Right renal pelvis (tissue), 4 donors: ENCODE measurements around the gene REN. TPM values are rescaled to one million over a fixed set of nuclear protein-coding genes. Genes with fewer than 3 reads are reported as not detected.

Experiments
- DNase-seq, 4 donors: peaks; one replicate each; pipeline ENCODE4 v3.0.0-alpha.2; 2013; ENCODE audit warnings: low read depth in 4 of 4, low spot score in 3 of 4, missing footprints in 1 of 4
- polyA plus RNA-seq, 4 donors: library from polyadenylated mRNA; unstranded; fragments of 120-200 nt; gene quantifications; one replicate each; pipeline ENCODE4 v1.2.1, GENCODE V29; 2013; ENCODE audit not compliant: insufficient read length in 4 of 4

Gene REN
- polyA plus RNA-seq, 4 donors, result 61.7 to 133 (median 101) TPM

DNA sequence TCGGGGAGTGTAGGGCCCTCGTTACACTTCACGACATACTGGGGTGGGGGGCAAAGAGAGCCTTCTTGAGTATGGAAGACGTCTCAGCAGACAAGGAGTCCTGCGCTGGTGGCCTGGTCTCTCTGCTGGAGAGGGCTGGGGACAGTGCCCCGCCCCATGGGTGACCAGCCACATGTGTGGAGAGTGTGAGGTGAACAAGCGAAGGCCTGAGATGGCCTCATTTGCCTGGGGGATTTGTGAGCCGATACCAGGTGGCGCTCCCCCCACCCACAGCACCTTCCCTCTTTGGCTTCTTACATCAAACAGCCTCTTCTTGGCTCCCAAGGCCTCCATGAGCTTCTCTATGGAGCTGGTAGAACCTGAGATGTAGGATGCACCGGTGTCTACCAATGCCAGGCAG lies 10.3 kb downstream of the REN start:
- no peak for DNase-seq

DNA sequence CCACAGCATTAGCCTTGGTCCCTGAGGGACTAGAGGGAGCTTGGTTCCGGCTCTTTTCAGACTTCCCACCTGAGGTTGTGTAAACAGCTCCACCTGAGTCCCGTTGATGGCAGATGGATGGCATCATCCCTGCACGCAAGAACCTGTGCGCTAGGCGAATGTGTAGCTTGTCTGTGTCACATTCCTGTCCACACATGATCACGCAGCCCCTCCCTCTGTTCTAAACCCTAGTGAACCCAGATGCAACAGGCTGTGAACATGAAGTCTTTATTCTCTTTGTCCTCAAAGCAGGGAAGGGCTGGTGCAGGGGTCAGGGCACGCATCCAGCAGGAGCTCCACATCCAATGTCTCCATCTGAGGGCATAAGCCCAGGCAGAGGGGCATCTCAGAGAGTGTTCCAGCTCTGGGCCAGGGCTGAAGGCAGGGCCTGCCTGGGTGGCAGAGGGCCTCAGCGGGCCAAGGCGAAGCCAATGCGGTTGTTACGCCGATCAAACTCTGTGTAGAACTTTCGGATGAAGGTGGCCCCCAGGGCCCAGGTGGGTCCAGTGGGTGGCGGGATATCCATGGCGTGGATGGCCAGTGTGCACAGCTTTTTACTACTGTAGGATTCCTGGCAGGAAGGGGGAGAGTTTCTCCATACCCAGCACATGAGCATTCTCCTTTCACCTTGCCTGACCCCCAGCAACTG lies 11.4 kb downstream of the REN start:
- no peak for DNase-seq

DNA sequence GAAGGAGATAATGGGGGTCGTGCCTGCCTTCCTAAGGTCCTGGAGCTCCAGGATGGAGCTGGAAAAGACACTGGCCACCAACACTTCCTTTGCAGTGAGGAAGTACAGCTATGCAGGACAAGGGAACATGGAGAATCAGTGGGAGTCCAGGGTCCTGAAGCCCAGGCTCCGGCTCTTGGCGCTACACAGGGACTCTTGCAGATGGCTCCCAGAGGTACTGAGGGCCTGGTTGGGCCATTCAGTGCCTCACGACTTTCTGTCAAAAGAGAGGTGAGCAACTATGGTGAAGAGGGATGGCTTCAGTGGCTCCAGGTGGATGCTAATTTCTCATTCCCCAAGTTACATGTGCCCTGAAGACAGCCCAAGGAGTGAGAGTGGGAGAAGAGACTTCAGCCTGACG lies 12.5 kb downstream of the REN start:
- DNase-seq, result no peak

DNA sequence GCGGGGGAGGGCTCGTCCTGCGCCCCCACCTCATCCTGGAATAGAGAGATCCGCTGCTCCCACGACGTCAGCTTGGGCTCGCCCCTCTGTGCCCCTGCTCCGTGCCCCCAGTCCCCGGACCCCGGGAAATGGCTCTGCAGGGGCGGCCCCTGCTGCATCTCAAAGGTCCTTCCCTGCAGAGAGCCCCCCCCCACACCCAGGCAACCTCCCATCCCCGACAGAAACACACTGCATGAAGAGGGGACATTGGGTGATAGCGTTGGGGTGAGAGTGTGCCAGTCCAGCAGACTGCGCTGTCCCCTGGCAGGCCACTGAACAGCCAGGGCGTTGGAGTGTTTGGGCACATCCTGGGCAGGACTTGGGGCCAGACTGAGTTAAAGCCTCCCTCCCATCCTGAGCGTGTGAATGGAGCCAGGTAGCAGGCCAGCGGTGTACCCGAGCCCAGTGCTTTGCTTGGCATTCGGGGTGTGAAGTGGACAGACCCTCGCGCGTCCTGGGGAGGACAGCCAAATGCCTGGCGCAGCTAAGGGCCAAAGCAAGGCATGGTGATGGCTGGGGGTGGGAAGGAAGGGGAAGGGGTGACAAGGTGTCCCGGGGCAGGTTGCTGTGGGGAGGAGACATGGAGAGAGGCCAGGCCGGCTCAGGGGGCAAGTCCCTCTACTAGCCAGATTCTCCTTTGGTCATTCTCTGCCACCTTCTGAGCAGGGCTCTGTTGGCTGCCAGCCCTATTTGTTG lies 13.7 kb downstream of the REN start:
- no peak for DNase-seq

DNA sequence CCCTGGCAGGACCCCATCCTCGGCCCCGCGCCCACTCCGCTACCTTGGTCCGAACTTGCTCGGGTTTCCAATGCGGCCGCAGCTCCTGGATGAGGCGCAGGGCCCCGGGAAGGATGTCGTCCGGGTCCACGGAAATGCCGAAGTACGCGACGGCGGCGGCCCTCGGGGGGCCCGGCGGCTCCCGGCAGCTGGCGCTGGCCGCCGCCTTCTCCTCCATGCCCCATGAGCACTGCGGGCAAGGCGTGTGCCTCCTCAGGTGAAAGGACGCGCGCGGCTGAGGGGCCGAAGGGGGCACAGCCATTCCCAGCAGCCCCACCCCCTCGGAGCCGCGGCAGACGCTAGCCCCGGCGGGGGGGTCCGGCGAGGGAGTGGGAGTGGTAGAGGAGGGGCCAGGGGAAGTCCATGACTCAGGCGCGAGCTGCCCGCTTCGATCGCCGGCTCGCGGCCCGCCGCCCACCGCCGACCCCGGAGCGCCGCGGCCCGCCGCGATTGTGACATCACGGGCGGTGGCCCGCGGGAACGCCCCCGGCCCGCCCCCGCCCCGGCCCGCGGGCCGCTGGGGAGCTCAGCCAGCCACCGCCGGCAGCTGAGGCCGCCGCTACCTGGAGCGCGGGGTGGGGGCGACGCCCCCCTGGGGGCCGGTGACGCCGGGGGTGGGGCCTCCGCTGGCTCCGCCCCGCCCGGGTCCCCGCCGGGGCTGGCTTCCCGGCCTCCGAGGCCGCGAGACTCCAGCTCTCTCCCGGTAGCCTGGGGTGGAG lies 14.4 kb downstream of the REN start, which contains the start of gene ETNK2:
Gene ETNK2, minus strand, starts transcription at position 493 of the 758 bp plus-strand sequence. Its CDS starts 192 bp downstream, at position 301.
- DNase-seq, result peak in 2 of 4 donors; percentile 53 to 54

DNA sequence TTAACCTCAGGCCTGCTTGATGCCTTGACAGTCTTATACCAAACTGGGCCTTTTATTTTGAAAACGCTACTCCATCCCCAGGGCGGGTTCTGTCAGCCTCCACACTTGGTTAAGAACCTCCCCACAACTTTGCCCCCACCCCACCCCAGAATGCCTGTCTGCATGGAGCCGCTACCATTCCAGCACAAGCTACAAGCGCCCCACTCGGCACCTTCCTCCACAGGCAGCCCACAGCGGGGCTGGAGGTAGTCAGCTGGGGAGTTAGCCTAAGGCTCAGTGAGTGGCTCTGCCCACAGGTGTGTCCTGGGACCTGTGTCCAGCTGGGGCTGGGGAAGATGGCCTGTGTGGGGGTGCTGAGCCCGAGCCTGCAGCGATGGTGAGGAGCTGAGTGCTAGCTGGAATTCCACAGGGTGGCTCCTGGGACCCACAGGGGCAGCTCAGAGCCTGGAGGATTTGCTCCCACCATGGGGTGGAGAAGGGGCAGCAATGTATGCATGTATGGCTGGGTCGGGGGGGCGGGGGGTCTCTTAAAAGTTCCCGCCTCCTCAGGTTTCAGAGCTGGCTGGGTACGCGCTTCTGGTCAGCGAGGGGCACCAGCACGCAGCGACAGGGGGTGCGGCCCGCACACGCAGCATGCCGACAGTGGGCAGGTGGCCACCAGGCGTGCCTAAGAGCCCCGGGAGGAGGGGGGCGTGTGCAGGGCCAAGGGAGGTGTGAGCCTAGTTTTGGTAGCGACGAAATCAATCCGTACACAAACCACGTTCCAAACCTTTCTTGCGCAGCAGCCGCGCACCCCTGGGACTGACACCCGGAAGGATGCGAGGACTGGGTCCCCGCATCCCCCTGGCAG lies 15.2 kb downstream of the REN start:
- no peak for DNase-seq

DNA sequence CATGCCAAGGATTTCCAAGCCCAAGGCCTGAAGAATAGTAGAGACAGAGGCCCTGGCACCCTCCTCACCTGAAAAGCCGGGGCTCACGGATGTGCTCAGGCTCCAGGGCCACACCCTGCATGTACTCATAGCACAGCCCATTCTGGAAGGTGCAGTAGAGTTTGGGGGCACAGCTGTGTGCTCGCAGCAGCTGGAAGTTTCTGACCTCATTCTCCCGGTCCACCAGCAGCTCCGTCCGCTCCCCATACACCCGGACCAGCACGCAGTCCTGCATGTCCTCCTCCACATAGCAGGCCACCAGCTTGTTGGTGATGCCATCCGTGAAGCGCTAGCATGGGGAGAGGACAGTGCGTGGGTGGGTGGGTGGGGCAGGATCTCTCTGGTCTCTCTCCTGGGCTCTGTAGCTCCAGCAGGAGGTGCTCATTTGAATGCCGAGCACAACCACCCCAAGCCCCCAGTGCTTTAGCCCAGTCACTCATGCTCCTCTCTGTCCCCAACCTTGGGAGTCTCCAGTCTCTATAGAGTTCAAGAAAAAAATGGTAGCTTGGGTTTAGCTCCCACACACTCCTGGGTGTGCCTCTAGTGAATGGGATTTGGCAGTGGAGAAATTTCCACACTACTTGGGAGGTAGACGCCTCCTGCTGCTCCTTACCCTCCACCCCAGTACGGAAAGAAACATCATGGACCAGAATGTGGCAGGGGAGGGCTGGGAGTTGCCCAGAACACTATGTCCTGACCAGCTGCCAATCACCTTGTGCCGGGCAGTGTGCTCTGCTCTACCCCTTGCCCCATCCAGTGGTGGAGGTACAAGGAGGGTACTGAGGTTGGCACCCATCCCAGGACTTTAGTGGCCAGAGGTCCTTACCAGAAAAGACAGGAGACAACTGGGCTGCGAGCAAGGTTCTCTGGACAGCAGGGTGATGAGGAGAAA lies 16.2 kb downstream of the REN start:
- no peak for DNase-seq

DNA sequence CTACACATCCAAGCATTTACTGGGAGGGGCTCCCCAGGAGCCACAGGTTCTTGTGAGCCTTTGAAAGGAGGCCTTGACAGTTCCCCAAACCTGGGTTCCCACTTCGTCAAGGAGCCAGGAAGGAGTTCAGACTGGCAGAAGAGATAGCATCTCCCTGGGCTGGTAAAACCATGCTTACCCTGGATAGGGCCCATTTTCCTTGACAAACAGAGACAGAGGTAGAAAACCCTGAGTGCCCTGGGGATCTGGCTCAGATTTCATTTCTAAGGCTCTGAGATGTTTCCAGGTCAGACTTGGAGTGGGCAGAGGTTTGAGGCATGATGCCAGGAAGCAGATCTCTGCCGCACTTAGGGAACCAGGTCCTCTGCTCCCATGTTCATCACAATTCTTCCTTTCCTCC lies 17.0 kb downstream of the REN start:
- DNase-seq, result no peak

DNA sequence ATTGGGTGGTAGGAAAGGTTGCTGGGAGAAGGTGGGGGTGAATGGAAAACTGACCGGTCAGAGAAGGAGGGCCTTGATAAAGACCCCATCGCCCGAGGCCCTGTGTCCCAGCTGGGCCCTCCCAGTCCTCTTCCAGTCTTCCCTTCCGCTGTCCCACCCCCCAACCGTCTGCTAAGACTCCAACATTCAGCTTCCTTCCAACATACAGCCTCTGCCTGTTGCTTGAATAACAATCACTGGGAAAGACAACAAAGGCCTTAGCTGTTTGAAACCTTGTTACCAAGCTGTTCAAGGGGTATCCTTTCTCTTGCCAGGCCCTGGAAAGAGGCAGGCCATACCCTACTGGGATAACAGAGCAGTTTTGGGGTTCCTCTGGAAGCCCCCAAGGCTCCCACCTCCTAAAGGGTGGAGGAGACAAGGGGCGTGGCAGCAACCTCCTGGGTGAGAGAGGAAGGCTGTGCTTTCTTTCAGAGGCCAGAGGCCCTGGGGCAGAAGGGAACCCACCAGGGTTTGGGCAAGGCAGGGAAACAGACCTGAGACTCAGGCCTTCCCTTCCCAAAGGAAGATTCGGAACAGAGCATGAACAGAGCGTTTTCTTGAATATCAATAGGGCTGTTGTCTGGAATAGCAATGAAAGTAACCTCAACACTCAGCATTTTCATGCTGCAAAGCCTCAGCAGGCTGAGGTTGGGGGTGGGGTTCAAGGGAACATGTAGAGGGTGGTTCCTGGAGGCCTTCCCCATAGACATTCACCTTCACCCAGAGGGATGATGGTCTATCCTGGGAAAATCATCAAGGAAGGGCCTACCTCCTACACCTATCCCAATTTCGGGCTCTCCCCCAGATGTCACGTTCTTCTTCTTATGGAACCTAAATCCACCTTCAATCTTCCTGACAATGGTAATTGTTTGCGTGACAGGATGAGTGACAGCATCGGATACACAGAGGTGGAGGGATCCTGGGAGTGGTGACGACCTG lies 18.4 kb downstream of the REN start:
- DNase-seq, result no peak

DNA sequence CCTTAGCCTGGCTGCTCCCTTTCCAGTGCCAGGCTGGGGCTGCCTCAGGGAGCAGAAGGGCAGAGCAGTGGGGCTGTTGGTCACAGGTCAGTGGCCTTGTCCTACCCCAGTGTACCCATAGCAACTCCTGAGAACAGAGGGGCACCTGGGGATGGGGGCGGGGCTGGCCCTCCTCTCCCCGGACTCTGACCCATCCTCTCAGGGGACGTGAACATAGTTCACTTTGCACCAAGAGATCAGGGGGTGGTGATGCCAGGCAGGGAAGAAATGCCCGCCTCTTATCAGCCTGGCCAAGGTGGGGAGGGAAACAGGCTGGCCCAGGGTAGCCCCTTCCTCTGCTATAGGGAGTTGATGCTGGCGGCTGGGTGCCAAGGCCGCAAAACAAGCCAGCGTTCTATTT lies 19.2 kb downstream of the REN start:
- DNase-seq, result no peak

DNA sequence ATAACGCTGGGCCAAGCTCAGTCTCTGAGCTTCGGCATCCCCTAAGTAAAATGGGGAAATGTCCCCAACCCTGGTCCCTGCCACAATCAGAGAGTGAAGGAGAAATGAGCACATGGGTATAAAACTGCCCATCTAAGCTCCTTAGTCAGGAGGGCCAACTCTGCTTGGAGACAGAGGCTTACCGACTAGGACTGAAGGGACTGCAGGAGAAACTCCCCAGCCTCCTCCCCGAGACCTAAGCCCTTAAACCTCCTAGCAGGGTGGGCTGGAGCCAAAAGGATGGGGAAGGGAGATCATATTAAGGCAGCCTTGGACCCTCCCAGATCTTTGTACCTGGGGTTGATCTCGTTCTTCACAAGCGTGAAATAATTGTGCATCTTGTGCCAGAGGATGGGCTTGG lies 19.8 kb downstream of the REN start:
- no peak for DNase-seq

DNA sequence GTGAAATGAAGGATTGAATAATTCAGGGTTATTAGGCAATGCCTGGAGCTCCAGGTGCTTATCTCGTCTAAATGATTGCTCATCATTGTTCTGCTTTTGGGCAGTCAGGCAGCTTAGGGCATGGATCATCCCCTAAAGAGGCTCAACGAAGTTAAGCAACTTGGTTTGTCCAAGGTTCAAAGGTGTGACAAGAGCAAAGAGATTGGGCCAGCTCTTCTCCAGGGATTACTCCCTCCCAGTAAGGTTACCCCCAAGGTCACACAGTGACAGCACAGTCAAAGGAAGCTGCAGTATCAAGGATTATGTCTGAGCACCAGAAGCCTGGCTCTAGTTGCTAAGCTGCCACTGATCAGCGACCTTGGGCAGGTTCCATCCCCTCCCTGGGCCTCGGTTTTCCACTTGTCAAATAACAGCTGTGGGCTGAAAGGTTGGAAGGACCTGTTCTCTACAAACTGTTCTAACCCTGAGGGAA lies 21.1 kb downstream of the REN start:
- no peak for DNase-seq

DNA sequence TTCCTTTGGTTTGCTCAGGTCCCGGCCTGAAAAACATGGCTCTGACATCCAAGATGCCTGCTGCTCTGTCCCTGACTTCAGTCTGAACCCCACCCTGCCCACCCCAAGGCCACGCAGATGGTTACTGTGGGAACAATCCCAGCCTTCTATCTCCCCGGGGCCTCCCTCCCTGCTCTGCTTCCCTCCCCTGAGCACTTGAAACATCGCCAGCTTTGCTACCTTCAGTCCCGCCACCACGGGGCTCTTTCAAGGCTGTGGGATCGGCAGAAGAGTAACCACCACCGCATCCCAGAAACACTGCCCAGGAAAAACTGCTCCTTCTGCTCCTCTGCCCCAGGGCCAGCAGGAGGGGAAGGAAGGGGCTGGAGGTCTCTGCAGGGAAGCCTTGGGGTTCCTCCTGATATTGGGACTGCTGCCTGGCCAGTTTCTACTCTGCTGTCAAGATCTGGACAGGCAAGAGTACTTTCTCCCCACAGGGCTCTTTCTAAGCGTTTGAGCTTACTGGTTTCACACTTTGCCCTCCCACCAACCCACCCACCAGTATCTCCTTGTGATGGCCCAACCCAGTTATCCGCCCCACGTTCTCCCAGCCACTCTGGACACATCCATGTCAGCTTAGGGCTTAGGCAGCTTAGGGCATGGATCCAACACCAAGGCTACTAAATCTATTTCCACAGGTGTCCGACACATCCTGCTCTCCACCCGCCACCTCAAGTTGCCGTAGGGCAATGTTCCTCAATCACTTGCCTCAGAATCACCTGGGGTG lies 22.7 kb downstream of the REN start:
- no peak for DNase-seq

DNA sequence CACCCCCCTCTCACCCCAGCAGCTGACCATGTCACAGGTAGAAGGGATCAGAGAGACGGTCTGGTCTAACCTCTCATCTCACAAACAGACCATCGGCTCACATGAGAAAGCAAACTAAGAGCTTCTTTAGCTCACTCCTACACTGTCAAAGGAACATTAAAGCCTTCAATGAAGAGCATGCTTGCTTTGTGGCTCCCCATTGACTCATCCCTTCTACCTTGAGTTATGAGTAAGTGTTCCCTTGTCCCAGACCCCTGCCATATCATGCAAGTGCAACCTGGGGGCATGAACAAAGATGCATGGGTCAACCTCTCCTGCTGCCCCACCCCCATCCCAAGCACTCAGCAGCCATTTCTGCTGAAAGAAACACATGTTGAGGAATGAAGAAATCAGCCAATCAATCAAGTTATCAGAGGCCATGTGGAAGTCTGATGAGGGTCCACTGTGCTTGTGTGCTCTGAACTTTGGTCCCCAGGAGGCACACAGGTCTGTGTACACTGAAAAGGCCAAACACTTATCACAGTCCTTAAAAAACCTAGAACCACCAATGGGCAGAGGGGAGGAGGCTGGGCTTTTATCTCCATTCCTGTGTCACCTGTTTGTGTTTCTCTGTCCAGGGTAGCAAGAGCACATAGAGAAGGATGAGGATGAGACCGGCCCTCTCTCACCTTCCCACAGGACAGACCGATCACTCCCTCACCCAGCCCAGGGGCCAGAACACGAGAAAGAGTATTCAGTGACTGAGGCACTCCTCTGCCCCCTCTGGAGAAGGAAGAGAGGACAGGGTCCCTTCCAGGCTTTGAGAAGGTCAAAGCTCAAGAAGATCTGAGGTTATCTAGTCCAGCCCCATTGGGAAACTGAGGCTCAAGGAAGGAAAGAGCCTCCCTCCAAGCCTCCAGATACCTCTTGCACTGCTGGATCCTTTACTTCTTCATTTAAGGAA lies 23.8 kb downstream of the REN start:
- no peak for DNase-seq

DNA sequence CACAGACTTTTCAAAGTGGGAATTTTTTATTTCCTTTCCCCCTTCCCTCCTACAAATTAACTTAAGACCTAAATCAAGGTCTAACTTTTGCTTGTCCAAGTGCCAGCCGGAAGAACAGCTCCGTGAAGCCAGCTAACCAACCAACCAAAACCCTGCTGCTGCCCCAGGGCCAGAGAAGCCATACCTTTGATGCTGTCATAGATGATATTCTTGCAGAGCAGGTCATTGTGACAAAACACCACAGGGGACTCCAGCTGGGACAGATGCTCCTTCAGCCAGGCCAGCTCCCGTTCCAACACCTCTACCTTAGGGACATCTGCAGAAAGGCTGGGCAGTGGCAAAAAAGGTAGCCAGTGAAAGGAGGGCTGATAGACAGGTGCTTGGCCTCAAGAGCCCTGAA lies 25.0 kb downstream of the REN start:
- DNase-seq, result no peak

DNA sequence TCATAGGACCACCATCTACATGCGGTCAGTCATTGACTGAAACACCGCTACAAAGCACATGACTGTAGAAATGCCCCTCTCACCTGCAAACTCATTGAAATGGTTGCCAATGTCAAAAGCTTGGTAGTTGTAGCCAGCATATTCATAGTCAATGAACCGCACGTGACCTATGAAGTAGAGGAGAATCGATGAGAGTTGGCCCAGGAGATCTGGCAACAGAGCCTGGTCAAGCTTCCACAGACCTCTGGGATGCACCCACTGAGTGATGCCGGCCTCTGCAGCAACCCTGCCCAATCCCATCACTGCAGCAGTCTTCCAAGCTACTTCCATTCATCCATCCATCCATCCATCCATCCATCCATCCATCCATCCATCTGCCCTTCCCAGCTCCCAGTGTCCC lies 26.2 kb downstream of the REN start:
- no peak for DNase-seq
